SK-N-MC (cell line): ENCODE measurements around the gene SEMA5A.

Source experiments
- DNase-seq: peaks from one replicate; pipeline ENCODE4 v3.0.0-alpha.2; 2011; ENCODE audit warnings: low read depth, low spot score
- H3K27ac ChIP-seq: fragments of 200-600 bp; sonication (generic); 2 replicates; pipeline ENCODE4 v1.5.1; 2016; ENCODE audit warnings: mixed run types
- H3K36me3 ChIP-seq: fragments of 200-600 bp; sonication (generic); 2 replicates; pipeline ENCODE4 v1.6.1; 2017; ENCODE audit warnings: antibody characterized with exemption, low read length, mixed read lengths; ENCODE audit not compliant: insufficient read depth
- H3K4me3 ChIP-seq: fragments of 200-600 bp; sonication (generic); 2 replicates; pipeline ENCODE4 v1.5.1; 2016
- H3K9ac ChIP-seq: fragments of 200-600 bp; sonication (generic); 2 replicates; pipeline ENCODE4 v1.8.0; 2017; ENCODE audit warnings: mixed run types, mixed read lengths; ENCODE audit not compliant: insufficient read length
- H3K9me3 ChIP-seq: fragments of 200-600 bp; sonication (generic); 2 replicates; pipeline ENCODE4 v1.6.1; 2017; ENCODE audit warnings: low read depth, mild to moderate bottlenecking, antibody characterized with exemption, low read length, moderate library complexity, mixed read lengths
- EZH2 ChIP-seq: fragments of 200-600 bp; sonication (generic); IDR thresholded peaks from one replicate; pipeline ENCODE4 v1.6.1; 2017; ENCODE audit warnings: antibody characterized with exemption
- FOXP2 ChIP-seq: optimal IDR thresholded peaks from 2 replicates; pipeline ENCODE3; 2011; ENCODE audit warnings: mild to moderate bottlenecking, moderate library complexity; ENCODE audit not compliant: insufficient read depth; ENCODE audit errors: extremely low read length, control extremely low read depth
- POLR2AphosphoS5 ChIP-seq: IDR thresholded peaks from 2 replicates; pipeline ENCODE4 v1.6.1; 2012; ENCODE audit warnings: mild to moderate bottlenecking, low read depth, low read length, borderline replicate concordance

Gene SEMA5A

DNA sequence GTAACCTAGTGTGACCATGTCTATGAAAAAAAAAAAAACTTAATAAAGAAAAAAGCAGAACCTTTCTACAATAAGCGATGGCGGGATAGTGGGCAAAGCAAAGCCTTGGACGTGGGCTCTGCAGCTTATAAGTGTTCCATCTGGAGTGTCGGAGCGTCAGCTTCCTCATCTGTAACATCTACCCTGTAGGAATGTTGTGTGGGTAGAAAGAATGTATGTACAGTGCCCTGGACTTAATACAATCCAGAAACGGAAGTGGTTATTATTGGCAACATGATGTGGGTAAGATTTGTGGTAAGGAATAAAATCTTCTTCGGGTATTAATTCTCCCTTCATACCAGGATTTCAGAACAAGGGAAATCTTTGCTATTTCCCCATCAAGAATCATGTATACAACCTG lies 66.5 kb downstream of the SEMA5A start:
- Histone ChIP-seq H3K4me3 (no peak overlapping the region), H3K36me3 (no peaks in the 10 kb centered on the region), H3K9me3 (no peaks in the 10 kb centered on the region), H3K9ac (no peak overlapping the region), H3K27ac (no peak overlapping the region)
- no peak for DNase-seq
- TF ChIP-seq EZH2 (no peak), FOXP2 (no peak), POLR2AphosphoS5 (no peak)

DNA sequence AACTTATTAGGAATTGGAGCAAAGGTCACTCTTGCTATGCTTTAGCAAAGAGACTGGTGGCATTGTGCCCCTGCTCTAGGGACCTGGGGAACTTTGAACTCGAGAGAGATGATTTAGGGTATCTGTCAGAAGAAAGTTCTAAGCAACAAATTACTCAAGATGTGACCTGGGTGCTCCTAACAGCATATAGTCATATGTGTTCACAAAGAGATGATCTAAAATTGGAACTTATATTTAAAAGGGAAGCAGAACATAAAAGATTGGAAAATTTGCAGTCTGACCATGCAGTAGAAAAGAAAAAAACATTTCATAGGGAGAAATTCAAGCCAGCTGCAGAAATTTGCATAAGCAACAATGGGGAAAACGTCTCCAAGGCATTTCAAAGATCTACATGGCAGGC lies 68.3 kb downstream of the SEMA5A start:
- DNase-seq = no peak
- H3K9ac ChIP-seq = no peak overlapping the region
- TF ChIP-seq FOXP2 (no peak), EZH2 (no peak), POLR2AphosphoS5 (no peak)
- H3K9me3 ChIP-seq = no peaks in the 10 kb centered on the region
- no peak overlapping the region for H3K4me3 ChIP-seq
- no peaks in the 10 kb centered on the region for H3K36me3 ChIP-seq
- no peak overlapping the region for H3K27ac ChIP-seq

DNA sequence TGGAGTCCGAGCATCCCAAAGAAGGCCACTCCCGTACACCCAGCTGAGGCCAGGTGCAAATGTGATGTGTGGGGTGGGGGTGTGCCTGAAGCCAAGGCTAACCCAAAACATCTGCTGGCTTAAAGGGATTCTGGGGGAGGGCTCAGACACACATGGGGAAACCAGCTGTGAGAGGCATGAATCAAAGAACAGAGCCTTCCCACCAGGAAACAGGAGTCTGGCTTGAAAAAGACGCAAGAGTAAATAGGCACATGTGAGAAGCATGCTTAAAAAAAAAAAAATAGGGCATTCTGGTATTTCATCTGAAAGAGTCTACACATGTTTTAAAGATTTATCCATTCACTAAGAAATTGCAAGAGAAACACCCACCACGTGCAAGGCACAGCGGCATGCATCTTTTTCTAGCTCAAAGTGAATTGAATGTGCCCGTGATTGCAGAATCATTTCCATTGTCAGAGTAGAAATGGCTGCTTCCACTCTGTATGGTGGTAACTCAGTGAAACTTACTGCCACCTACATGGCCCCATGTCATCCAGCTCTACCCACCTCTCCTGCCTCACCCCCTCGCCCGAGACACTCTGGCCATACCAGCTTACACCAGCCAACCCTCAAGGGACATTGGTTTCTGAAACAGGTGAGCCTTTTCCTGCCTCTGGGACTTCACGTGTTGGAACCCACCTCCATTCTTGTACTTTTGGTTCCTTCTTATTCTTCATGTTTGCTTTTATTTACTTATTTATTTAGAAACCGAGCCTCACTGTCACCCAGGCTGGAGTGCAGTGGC lies 71.5 kb downstream of the SEMA5A start:
- Histone ChIP-seq H3K9ac (no peak overlapping the region), H3K36me3 (no peaks in the 10 kb centered on the region), H3K9me3 (no peaks in the 10 kb centered on the region), H3K27ac (no peak overlapping the region), H3K4me3 (no peak overlapping the region)
- DNase-seq = no peak
- TF ChIP-seq POLR2AphosphoS5 (no peak), FOXP2 (no peak), EZH2 (no peak)

DNA sequence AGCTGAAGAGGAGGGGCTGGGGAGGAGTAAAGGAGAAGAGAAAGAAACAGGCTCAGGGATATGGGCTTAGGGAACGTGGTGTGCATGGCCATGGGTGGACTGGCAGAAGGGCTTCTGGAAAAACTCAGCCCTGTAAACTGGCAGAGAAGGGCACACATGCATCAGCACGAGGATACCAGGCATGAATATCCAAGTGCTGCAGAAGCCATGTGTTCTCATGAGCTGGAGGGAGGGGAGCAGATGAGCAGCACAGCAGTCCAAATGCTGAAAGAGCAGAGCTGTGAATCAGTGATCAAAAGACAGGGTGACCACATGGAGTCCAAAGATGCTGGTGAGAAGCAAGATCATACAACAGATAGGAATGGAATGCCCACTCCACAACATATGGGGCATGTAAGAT lies 72.3 kb downstream of the SEMA5A start:
- Histone ChIP-seq H3K36me3 (no peaks in the 10 kb centered on the region), H3K9me3 (no peaks in the 10 kb centered on the region), H3K27ac (no peak overlapping the region), H3K9ac (no peak overlapping the region), H3K4me3 (no peak overlapping the region)
- TF ChIP-seq EZH2 = no peak
- DNase-seq = no peak

DNA sequence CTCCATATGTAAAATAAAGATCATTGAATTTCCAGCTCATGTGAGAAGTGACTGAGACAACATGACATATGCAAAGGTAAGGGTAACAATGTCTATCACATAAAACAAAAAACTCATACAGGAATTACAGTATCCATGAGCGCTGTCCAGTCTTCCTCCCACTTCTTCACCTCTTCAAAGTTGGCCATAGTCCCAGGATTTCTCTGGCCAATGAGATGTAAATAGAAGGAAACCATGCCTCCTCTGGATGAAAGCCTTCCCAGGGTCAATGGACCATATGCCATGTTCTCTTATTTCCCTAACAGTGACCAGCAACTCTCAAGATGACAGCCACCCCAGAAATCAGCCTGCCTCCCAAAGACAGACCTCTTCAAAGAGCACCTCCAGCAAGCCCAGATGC lies 75.5 kb downstream of the SEMA5A start:
- TF ChIP-seq FOXP2 (no peak), EZH2 (no peak), POLR2AphosphoS5 (no peak)

DNA sequence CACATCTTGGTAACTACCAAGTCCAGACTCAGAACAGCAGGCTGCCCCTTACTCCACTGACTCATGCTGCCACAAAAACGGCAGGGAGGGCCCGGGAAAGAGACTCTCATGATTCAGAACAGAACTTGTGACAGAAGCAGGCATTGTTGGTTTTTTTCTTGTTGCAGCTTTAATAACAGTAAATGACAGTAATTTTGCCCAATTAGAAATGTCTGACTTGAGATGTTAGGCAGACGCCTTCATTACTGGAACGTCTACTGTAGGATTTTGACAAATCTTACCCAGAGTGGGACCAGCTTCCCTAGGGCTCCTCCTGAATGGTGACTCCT lies 77.9 kb downstream of the SEMA5A start:
- Histone ChIP-seq H3K9ac (no peak overlapping the region), H3K27ac (no peak overlapping the region), H3K4me3 (no peak overlapping the region), H3K36me3 (no peaks in the 10 kb centered on the region), H3K9me3 (no peaks in the 10 kb centered on the region)
- TF ChIP-seq EZH2 = no peak
- no peak for TF ChIP-seq POLR2AphosphoS5
- TF ChIP-seq FOXP2 = no peak
- DNase-seq = no peak

More for the DNA sequence above, 75.5 kb downstream of the SEMA5A start:
- Histone ChIP-seq H3K9me3 (no peaks in the 10 kb centered on the region), H3K27ac (no peak overlapping the region), H3K36me3 (no peaks in the 10 kb centered on the region), H3K4me3 (no peak overlapping the region), H3K9ac (no peak overlapping the region)
- DNase-seq = no peak

DNA sequence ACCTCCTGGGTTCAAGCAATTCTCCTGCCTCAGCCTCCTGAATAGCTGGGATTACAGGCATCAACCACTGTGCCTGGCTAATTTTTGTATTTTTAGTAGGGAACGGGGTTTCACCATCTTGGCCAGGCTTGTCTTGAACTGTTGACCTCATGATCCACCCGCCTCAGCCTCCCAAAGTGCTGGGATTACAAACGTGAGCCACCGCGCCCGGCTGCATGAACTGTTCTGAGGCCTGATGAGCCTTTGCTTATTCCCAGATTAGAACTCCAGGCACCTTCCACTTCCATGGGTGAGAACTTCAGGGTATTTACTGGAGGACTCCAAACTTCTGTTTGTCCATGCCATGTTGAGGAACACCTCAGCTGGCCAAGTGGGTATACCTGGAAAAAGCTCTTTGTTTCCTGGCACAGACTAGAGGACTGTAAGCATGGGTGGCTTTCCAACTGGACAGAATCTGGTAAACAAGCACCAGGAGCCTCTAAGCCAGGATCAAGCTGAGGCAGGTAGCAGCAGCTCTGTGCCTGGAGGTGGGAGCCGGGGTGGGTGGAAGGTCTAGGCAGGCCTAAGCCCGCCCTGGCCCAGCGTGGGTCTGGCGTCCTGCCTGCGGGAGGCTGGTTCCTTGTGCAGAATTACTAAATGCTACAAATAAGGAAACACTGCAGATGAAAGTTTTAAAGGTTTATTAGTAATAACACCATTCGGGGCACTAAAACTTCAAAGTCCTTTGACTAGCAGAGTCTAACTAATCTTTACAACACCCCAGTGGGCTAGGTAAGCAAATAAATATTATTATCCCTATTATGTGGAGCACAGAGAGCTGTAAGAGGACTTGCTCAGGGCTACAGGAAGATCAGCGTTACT lies 78.4 kb downstream of the SEMA5A start:
- Histone ChIP-seq H3K36me3 (no peaks in the 10 kb centered on the region), H3K9ac (no peak overlapping the region), H3K4me3 (no peak overlapping the region), H3K27ac (no peak overlapping the region), H3K9me3 (no peaks in the 10 kb centered on the region)
- DNase-seq = no peak
- no peak for TF ChIP-seq EZH2

DNA sequence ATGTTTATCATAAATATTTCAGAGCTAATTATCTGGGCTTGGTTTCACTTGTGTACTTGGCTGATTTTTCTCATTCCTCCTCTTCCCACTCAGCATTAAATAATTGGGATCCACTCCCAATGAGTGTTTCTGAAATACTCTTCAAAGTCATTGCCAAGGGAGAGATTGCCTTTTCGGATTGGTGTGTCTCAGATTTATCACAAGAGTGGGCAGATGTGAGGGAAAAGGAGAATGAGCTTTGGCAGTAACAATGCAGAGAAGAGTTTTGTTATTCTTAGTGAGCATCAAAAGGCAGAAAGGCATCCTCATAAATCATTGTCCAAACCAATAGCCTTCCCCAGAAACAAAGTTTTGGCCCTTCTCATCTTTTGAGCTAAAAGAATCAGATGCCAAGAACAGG lies 79.2 kb downstream of the SEMA5A start:
- TF ChIP-seq FOXP2 = no peak
- TF ChIP-seq EZH2 = no peak
- TF ChIP-seq POLR2AphosphoS5 = no peak
- Histone ChIP-seq H3K4me3 (no peak overlapping the region), H3K9ac (no peak overlapping the region), H3K36me3 (no peaks in the 10 kb centered on the region), H3K9me3 (no peaks in the 10 kb centered on the region), H3K27ac (no peak overlapping the region)
- DNase-seq = no peak
